ENCODE results near the gene HCFC2. TPM values are rescaled to one million over a fixed set of nuclear protein-coding genes. Genes with fewer than 3 reads are reported as not detected.

The HCFC2 gene
- total and polyA plus RNA-seq, 8 donors, result 16.7 to 26.8 (median 25.2) TPM

DNA sequence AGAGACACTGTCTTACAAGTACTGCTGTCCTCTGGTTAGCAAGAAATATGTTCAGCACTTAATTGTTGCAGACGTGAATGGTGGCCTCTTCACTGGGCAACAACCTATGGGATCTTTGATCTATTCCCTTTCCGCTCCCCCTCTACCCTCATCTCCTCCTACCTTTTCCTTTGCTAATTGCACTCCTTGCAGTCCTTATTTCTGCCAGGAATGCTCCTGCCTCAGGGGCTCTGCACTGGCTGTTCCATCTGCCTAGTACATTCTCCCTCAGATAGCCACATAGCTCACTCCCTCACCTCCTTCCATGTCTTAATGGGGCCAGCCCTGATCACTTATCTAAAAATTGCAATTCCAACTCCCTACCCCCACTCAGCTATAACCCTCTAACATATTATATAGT lies 78.2 kb downstream of the HCFC2 start:
- TF ChIP-seq CTCF (IDR thresholded peaks at IDR 0.05), result no peak
- intact Hi-C loops (cut with DNase I), result no loop called here
- Histone ChIP-seq H3K27me3 (no peaks in the 10 kb centered on the region), H3K9me3 (no peaks in the 10 kb centered on the region), H3K4me1 (peaks cover 0 to 5% of the 10 kb centered on the region in 2 donors), H3K27ac (no peak overlapping the region), H3K4me3 (no peak overlapping the region), H3K36me3 (no peaks in the 10 kb centered on the region)
- DNase-seq (no peak), ATAC-seq (no peak)

GRCh38 chr12:104143002-104143401 lies 78.7 kb downstream of the HCFC2 start:
- TF ChIP-seq CTCF (IDR thresholded peaks at IDR 0.05), result no peak
- ATAC-seq (no peak), DNase-seq (no peak)
- Histone ChIP-seq H3K36me3 (no peaks in the 10 kb centered on the region), H3K9me3 (no peaks in the 10 kb centered on the region), H3K4me1 (peaks cover 0 to 5% of the 10 kb centered on the region in 2 donors), H3K4me3 (no peak overlapping the region), H3K27ac (no peak overlapping the region), H3K27me3 (no peaks in the 10 kb centered on the region)
- intact Hi-C loops (cut with DNase I), result no loop called here

GRCh38 chr12:104143918-104144317 lies 79.6 kb downstream of the HCFC2 start:
- Histone ChIP-seq H3K27ac (no peak overlapping the region), H3K4me1 (no peaks in the 10 kb centered on the region), H3K36me3 (no peaks in the 10 kb centered on the region), H3K4me3 (no peak overlapping the region), H3K9me3 (no peaks in the 10 kb centered on the region), H3K27me3 (no peaks in the 10 kb centered on the region)
- ATAC-seq (no peak), DNase-seq (no peak)
- intact Hi-C loops (cut with DNase I), result no loop called here
- TF ChIP-seq CTCF (IDR thresholded peaks at IDR 0.05), result no peak

DNA sequence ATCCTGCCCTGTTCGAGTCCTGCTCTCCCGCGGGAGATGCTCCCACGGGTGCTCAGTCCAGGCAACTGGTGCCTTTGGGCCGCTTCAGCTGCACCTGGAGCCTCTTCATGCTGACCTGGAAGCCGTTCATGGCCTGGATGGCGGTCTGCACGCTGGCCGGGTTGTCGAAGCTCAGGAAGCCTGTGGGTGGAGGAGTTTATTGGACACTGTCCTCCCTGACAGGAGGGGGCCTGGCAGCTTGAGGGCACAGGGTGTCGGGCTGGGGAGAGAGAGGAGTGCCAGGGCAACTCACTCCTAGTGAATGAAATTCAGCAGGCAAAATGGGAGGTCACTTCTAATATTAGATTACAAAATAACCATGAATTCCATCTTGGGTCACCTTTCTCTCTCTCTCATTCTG lies 83.0 kb downstream of the HCFC2 start:
- Histone ChIP-seq H3K36me3 (no peaks in the 10 kb centered on the region), H3K9me3 (no peaks in the 10 kb centered on the region), H3K4me1 (no peaks in the 10 kb centered on the region), H3K4me3 (no peak overlapping the region), H3K27me3 (no peaks in the 10 kb centered on the region), H3K27ac (no peak overlapping the region)
- ATAC-seq, result no peak
- intact Hi-C loops (cut with DNase I), result no loop called here
- DNase-seq, result no peak
- TF ChIP-seq CTCF (IDR thresholded peaks at IDR 0.05), result no peak

GRCh38 chr12:104150416-104150815 lies 86.1 kb downstream of the HCFC2 start:
- Histone ChIP-seq H3K27ac (no peak overlapping the region), H3K27me3 (no peaks in the 10 kb centered on the region), H3K4me3 (no peak overlapping the region), H3K4me1 (no peaks in the 10 kb centered on the region), H3K36me3 (no peaks in the 10 kb centered on the region), H3K9me3 (no peaks in the 10 kb centered on the region)
- intact Hi-C loops (cut with DNase I), result no loop called here
- ATAC-seq, result no peak
- DNase-seq, result no peak
- TF ChIP-seq CTCF (IDR thresholded peaks at IDR 0.05), result no peak
